HL-60 (cell line): ENCODE data around the gene SUN3.

Source experiments
- CTCF ChIP-seq: IDR thresholded peaks from one replicate; pipeline ENCODE4 v1.5.1; 2011; ENCODE audit warnings: low read length, control low read depth, inconsistent platforms; ENCODE audit not compliant: insufficient read depth
- POLR2AphosphoS5 ChIP-seq: IDR thresholded peaks from 2 replicates; pipeline ENCODE4 v1.6.1; 2012; ENCODE audit warnings: low read depth
- TF ChIP-seq, protein P1 (sequence below): IDR thresholded peaks from 2 replicates; pipeline ENCODE4 v1.6.1; 2012; ENCODE audit warnings: low read depth; ENCODE audit not compliant: insufficient replicate concordance

GRCh38 chr7:47956220-47956619 lies 72.7 kb downstream of the SUN3 start:
- TF ChIP-seq CTCF (no peak), POLR2AphosphoS5 (no peak)
- TF ChIP-seq, protein P1, sequence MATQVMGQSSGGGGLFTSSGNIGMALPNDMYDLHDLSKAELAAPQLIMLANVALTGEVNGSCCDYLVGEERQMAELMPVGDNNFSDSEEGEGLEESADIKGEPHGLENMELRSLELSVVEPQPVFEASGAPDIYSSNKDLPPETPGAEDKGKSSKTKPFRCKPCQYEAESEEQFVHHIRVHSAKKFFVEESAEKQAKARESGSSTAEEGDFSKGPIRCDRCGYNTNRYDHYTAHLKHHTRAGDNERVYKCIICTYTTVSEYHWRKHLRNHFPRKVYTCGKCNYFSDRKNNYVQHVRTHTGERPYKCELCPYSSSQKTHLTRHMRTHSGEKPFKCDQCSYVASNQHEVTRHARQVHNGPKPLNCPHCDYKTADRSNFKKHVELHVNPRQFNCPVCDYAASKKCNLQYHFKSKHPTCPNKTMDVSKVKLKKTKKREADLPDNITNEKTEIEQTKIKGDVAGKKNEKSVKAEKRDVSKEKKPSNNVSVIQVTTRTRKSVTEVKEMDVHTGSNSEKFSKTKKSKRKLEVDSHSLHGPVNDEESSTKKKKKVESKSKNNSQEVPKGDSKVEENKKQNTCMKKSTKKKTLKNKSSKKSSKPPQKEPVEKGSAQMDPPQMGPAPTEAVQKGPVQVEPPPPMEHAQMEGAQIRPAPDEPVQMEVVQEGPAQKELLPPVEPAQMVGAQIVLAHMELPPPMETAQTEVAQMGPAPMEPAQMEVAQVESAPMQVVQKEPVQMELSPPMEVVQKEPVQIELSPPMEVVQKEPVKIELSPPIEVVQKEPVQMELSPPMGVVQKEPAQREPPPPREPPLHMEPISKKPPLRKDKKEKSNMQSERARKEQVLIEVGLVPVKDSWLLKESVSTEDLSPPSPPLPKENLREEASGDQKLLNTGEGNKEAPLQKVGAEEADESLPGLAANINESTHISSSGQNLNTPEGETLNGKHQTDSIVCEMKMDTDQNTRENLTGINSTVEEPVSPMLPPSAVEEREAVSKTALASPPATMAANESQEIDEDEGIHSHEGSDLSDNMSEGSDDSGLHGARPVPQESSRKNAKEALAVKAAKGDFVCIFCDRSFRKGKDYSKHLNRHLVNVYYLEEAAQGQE, result no peak
